Brain microvascular endothelial cell (primary cell): ENCODE results near the gene ADAT1.

Experiments
- DNase-seq: peaks from one replicate; pipeline ENCODE4 v3.0.0-alpha.2; 2020
- H3K27ac ChIP-seq: fragments of 250-450 bp; sonication (Bioruptor Pico); 2 replicates; pipeline ENCODE4 v1.5.1; 2020; ENCODE audit warnings: mild to moderate bottlenecking, moderate library complexity
- H3K27me3 ChIP-seq: fragments of 250-450 bp; sonication (Bioruptor Pico); replicated peaks from 2 replicates; pipeline ENCODE4 v1.5.1; 2020; ENCODE audit warnings: mild to moderate bottlenecking
- H3K36me3 ChIP-seq: fragments of 250-450 bp; sonication (Bioruptor Pico); replicated peaks from 2 replicates; pipeline ENCODE4 v1.5.1; 2020; ENCODE audit warnings: mild to moderate bottlenecking
- H3K4me3 ChIP-seq: 2 replicates; pipeline ENCODE4 v1.5.1; 2011; ENCODE audit warnings: low read depth, mild to moderate bottlenecking, control low read depth, low read length, moderate library complexity
- CTCF ChIP-seq: IDR thresholded peaks from 2 replicates; pipeline ENCODE4 v1.5.1; 2011; ENCODE audit warnings: low read depth, mild to moderate bottlenecking, moderate library complexity, low read length, control low read depth, inconsistent platforms; ENCODE audit errors: missing control alignments
- in situ Hi-C: cut with HindIII; loops from 2 replicates; pipeline ENCODE4 v1.10.0; 2017; ENCODE audit warnings: low sequenced_read_pairs, low pct_ligation_motif_present

Gene ADAT1

GRCh38 chr16:75590920-75591843 lies 31.9 kb downstream of the ADAT1 start:
- no peak overlapping the region for H3K4me3 ChIP-seq

GRCh38 chr16:75589306-75589705 lies 33.8 kb downstream of the ADAT1 start:
- Histone ChIP-seq H3K27ac (no peak overlapping the region), H3K4me3 (no peak overlapping the region), H3K27me3 (no peaks in the 10 kb centered on the region), H3K36me3 (no peaks in the 10 kb centered on the region)
- TF ChIP-seq CTCF: no peak
- DNase-seq: no peak
- in situ Hi-C loops: no loop called here

More at GRCh38 chr16:75590920-75591843, 31.9 kb downstream of the ADAT1 start:
- TF ChIP-seq CTCF: no peak
- H3K36me3 ChIP-seq: no peaks in the 10 kb centered on the region
- H3K27me3 ChIP-seq: no peaks in the 10 kb centered on the region
- in situ Hi-C loops: no loop called here
- peak overlapping the region; percentile 31 for H3K27ac ChIP-seq
- peak; percentile 68 for DNase-seq

DNA sequence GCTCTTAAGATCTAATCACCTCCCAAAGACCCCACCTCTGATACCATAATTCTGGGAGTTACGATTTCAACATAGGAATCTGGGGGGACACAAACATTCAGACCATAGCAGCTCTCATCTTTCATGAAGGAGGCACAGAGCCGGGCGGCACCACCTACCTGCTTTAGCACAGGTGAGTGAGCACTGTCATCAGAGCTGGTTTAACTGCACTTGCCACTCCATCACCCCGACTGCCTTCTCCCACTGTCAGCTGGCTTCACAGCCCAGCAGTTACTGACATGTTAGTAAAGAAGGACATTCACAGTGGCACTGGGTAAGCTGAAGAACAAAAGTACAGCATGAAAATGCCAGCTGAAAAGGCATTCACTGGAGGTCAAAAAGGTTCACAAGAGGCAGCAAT lies 34.4 kb downstream of the ADAT1 start:
- no peak for TF ChIP-seq CTCF
- no peaks in the 10 kb centered on the region for H3K36me3 ChIP-seq
- no peaks in the 10 kb centered on the region for H3K27me3 ChIP-seq
- in situ Hi-C loops: no loop called here
- no peak for DNase-seq
- H3K27ac ChIP-seq: no peak overlapping the region
- H3K4me3 ChIP-seq: no peak overlapping the region

GRCh38 chr16:75584108-75584507 lies 39.0 kb downstream of the ADAT1 start:
- in situ Hi-C loops: no loop called here
- H3K36me3 ChIP-seq: peaks cover 10% of the 10 kb centered on the region
- DNase-seq: no peak
- no peak overlapping the region for H3K4me3 ChIP-seq
- no peaks in the 10 kb centered on the region for H3K27me3 ChIP-seq
- H3K27ac ChIP-seq: no peak overlapping the region
- no peak for TF ChIP-seq CTCF

DNA sequence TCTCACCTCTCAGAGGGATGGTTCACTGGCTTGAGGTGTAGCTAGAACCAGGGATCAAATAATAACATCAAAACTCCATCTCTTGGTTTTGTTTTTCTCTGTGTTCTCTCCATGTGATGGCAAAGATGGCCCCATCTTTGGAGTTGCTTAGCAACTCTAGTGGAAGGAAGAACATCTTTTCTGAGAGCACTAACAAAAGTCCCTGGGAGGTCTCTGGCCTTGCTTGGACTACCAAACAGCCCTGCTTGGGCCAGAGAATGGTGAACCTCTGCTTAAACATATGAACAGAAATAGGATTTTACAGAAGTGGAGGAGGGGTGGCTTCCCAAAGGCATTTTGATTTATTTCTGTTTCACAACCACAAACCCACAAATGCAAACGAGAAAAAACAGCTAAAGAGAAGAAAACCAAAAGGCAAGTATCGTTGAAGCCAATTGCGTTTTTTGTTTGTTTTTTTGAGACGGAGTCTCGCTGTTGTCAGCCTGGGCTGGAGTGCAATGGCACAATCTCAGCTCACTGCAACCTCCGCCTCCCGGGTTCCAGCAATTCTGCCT lies 43.7 kb downstream of the ADAT1 start:
- TF ChIP-seq CTCF: no peak
- H3K27me3 ChIP-seq: no peaks in the 10 kb centered on the region
- H3K4me3 ChIP-seq: no peak overlapping the region
- H3K27ac ChIP-seq: no peak overlapping the region
- peaks cover 36% of the 10 kb centered on the region for H3K36me3 ChIP-seq
- in situ Hi-C loops: no loop called here
- no peak for DNase-seq
